Measurements from ENCODE around the gene CYBA. TPM values are rescaled to one million over a fixed set of nuclear protein-coding genes. Genes with fewer than 3 reads are reported as not detected.

The CYBA gene
- total and polyA plus RNA-seq, 7 experiments from 2014 or later = 240 to 537 (median 454) TPM

GRCh38 chr16:88595921-88596320 lies 54.9 kb downstream of the CYBA start:
- H3K36me3 Mint-ChIP-seq = peaks cover 7 to 29% (median 9%) of the 10 kb centered on the region in 5 donors
- ChIA-PET POLR2A (interaction anchor here (0.6 kb wide), 1 partner anchor 1381 kb away, joined by 3 read pairs; no protein-coding TSS in a partner anchor), CTCF (no interaction called here)
- H3K4me1 Mint-ChIP-seq = peaks cover 12 to 22% (median 17%) of the 10 kb centered on the region in 7 donors
- no peak for ATAC-seq
- no peak overlapping the region for H3K27ac Mint-ChIP-seq
- H3K4me3 ChIP-seq (ENCODE audit: low read length) = no peak overlapping the region
- peaks cover 0 to 2% (median 0%) of the 10 kb centered on the region in 11 donors for H3K9me3 Mint-ChIP-seq
- DNase-seq = no peak
- H3K27ac ChIP-seq (ENCODE audit: low read depth, low read length) = no peak overlapping the region
- H3K36me3 ChIP-seq (ENCODE audit: control insufficient read depth in 2 of 3, insufficient read depth in 3 of 3, low read length in 3 of 3) = peaks cover 0 to 50% (median 10%) of the 10 kb centered on the region in 3 experiments
- H3K4me3 Mint-ChIP-seq = no peak overlapping the region
- no peaks in the 10 kb centered on the region for H3K4me1 ChIP-seq (ENCODE audit: control insufficient read depth in 2 of 2, insufficient read depth in 2 of 2, low read length in 2 of 2)
- H3K27me3 Mint-ChIP-seq = no peaks in the 10 kb centered on the region
- H3K27me3 ChIP-seq (ENCODE audit: control insufficient read depth in 2 of 2, insufficient read depth in 2 of 2, low read length in 2 of 2) = no peaks in the 10 kb centered on the region
- H3K9me3 ChIP-seq (ENCODE audit: control insufficient read depth in 2 of 3, low read length in 3 of 3) = no peaks in the 10 kb centered on the region
- intact Hi-C loops (cut with micrococcal nuclease) = no loop called here

GRCh38 chr16:88595101-88595500 lies 55.8 kb downstream of the CYBA start:
- Mint-ChIP-seq H3K27ac (no peak overlapping the region), H3K36me3 (peaks cover 7 to 26% (median 9%) of the 10 kb centered on the region in 5 donors), H3K9me3 (peaks cover 0 to 2% (median 0%) of the 10 kb centered on the region in 11 donors), H3K27me3 (no peaks in the 10 kb centered on the region), H3K4me3 (no peak overlapping the region), H3K4me1 (peaks cover 12 to 21% (median 17%) of the 10 kb centered on the region in 7 donors)
- DNase-seq (no peak), ATAC-seq (no peak)
- H3K4me3 ChIP-seq (ENCODE audit: low read length) = no peak overlapping the region
- H3K36me3 ChIP-seq (ENCODE audit: control insufficient read depth in 2 of 3, insufficient read depth in 3 of 3, low read length in 3 of 3) = peaks cover 0 to 50% (median 9%) of the 10 kb centered on the region in 3 experiments
- H3K4me1 ChIP-seq (ENCODE audit: control insufficient read depth in 2 of 2, insufficient read depth in 2 of 2, low read length in 2 of 2) = no peaks in the 10 kb centered on the region
- H3K27me3 ChIP-seq (ENCODE audit: control insufficient read depth in 2 of 2, insufficient read depth in 2 of 2, low read length in 2 of 2) = no peaks in the 10 kb centered on the region
- H3K27ac ChIP-seq (ENCODE audit: low read depth, low read length) = no peak overlapping the region
- no peaks in the 10 kb centered on the region for H3K9me3 ChIP-seq (ENCODE audit: control insufficient read depth in 2 of 3, low read length in 3 of 3)
- POLR2A ChIA-PET = interaction anchor here (0.6 kb wide), 1 partner anchor 1382 kb away, joined by 3 read pairs; no protein-coding TSS in a partner anchor
- intact Hi-C loops (cut with micrococcal nuclease) = no loop called here
- CTCF ChIA-PET = no interaction called here

GRCh38 chr16:88593910-88594309 lies 56.9 kb downstream of the CYBA start:
- Mint-ChIP-seq H3K9me3 (peaks cover 0 to 2% (median 0%) of the 10 kb centered on the region in 11 donors), H3K4me3 (no peak overlapping the region), H3K27ac (no peak overlapping the region), H3K4me1 (peaks cover 18 to 27% (median 25%) of the 10 kb centered on the region in 7 donors), H3K36me3 (peaks cover 10 to 26% (median 16%) of the 10 kb centered on the region in 5 donors), H3K27me3 (no peaks in the 10 kb centered on the region)
- no peak for ATAC-seq
- Histone ChIP-seq H3K27me3 (ENCODE audit: control insufficient read depth in 2 of 2, insufficient read depth in 2 of 2, low read length in 2 of 2) (no peaks in the 10 kb centered on the region), H3K4me1 (ENCODE audit: control insufficient read depth in 2 of 2, insufficient read depth in 2 of 2, low read length in 2 of 2) (no peaks in the 10 kb centered on the region), H3K4me3 (ENCODE audit: low read length) (no peak overlapping the region), H3K27ac (ENCODE audit: low read depth, low read length) (no peak overlapping the region), H3K36me3 (ENCODE audit: control insufficient read depth in 2 of 3, insufficient read depth in 3 of 3, low read length in 3 of 3) (peaks cover 0 to 50% (median 0%) of the 10 kb centered on the region in 3 experiments), H3K9me3 (ENCODE audit: control insufficient read depth in 2 of 3, low read length in 3 of 3) (no peaks in the 10 kb centered on the region)
- intact Hi-C loops (cut with micrococcal nuclease) = no loop called here
- ChIA-PET CTCF (no interaction called here), POLR2A (no interaction called here)
- no peak for DNase-seq

- ATAC-seq (no peak), DNase-seq (no peak)
- H3K27ac ChIP-seq (ENCODE audit: low read depth, low read length) = no peak overlapping the region
- H3K36me3 ChIP-seq (ENCODE audit: control insufficient read depth in 2 of 3, insufficient read depth in 3 of 3, low read length in 3 of 3) = peaks cover 0 to 50% (median 0%) of the 10 kb centered on the region in 3 experiments
- Mint-ChIP-seq H3K27me3 (no peaks in the 10 kb centered on the region), H3K27ac (no peak overlapping the region), H3K4me1 (peaks cover 18 to 28% (median 25%) of the 10 kb centered on the region in 7 donors), H3K4me3 (no peak overlapping the region), H3K36me3 (peaks cover 10 to 28% (median 16%) of the 10 kb centered on the region in 5 donors), H3K9me3 (peaks cover 0 to 2% (median 0%) of the 10 kb centered on the region in 11 donors)
- no peak overlapping the region for H3K4me3 ChIP-seq (ENCODE audit: low read length)
- intact Hi-C loops (cut with micrococcal nuclease) = no loop called here
- no peaks in the 10 kb centered on the region for H3K27me3 ChIP-seq (ENCODE audit: control insufficient read depth in 2 of 2, insufficient read depth in 2 of 2, low read length in 2 of 2)
- POLR2A ChIA-PET = no interaction called here
- CTCF ChIA-PET = no interaction called here
- no peaks in the 10 kb centered on the region for H3K4me1 ChIP-seq (ENCODE audit: control insufficient read depth in 2 of 2, insufficient read depth in 2 of 2, low read length in 2 of 2)
- no peaks in the 10 kb centered on the region for H3K9me3 ChIP-seq (ENCODE audit: control insufficient read depth in 2 of 3, low read length in 3 of 3)
These were observed 57.4 kb downstream of the CYBA start for GRCh38 chr16:88593489-88593888.

Other genes with a start within 250 kb of the CYBA start
- 10 to 100 TPM; 13.2 to 28.1 (median 18.1) TPM for gene ZFPM1, start 197.8 kb downstream of the CYBA start, total RNA-seq
- gene ZFPM1, start 197.8 kb downstream of the CYBA start, polyA plus RNA-seq = under 1 TPM; 0.15 to 0.16 TPM
- 10 to 100 TPM; 74.0 to 97.8 (median 82.6) TPM for gene ZC3H18, start 80.7 kb downstream of the CYBA start, total RNA-seq
- gene ZC3H18, start 80.7 kb downstream of the CYBA start, polyA plus RNA-seq = 10 to 100 TPM; 11.0 to 23.9 TPM
- gene IL17C, start 12.5 kb downstream of the CYBA start, total RNA-seq = under 1 TPM in 1 of 5 experiments, not detected in 4; 0.37 TPM
- not detected for gene IL17C, start 12.5 kb downstream of the CYBA start, polyA plus RNA-seq
- gene MVD, start 12.0 kb upstream of the CYBA start, total RNA-seq = 10 to 100 TPM; 37.7 to 66.9 (median 42.7) TPM
- 10 to 100 TPM; 12.9 to 23.5 TPM for gene MVD, start 12.0 kb upstream of the CYBA start, polyA plus RNA-seq
- 10 to 100 TPM in 1 of 5 experiments, 1 to 10 TPM in 4; 2.7 to 13.0 (median 6.1) TPM for gene SNAI3, start 35.5 kb upstream of the CYBA start, total RNA-seq
- gene SNAI3, start 35.5 kb upstream of the CYBA start, polyA plus RNA-seq = 10 to 100 TPM in 1 of 2 donors, 1 to 10 TPM in 1; 6.5 to 13.5 TPM
- gene RNF166, start 55.4 kb upstream of the CYBA start, total RNA-seq = 100 to 1,000 TPM in 4 of 5 experiments, 10 to 100 TPM in 1; 99.8 to 324 (median 133) TPM
- gene RNF166, start 55.4 kb upstream of the CYBA start, polyA plus RNA-seq = 10 to 100 TPM; 67.7 to 88.9 TPM
- gene CTU2, start 55.5 kb upstream of the CYBA start, total RNA-seq = 10 to 100 TPM; 26.0 to 43.3 (median 28.3) TPM
- 10 to 100 TPM; 13.0 to 14.8 TPM for gene CTU2, start 55.5 kb upstream of the CYBA start, polyA plus RNA-seq
- 100 to 1,000 TPM in 4 of 5 experiments, 10 to 100 TPM in 1; 84.5 to 237 (median 124) TPM for gene PIEZO1, start 134.2 kb upstream of the CYBA start, total RNA-seq
- gene PIEZO1, start 134.2 kb upstream of the CYBA start, polyA plus RNA-seq = 10 to 100 TPM in 1 of 2 donors, 1 to 10 TPM in 1; 3.6 to 12.2 TPM
- gene CDT1, start 152.7 kb upstream of the CYBA start, total RNA-seq = 10 to 100 TPM in 1 of 5 experiments, 1 to 10 TPM in 1, under 1 TPM in 2, not detected in 1; 0.35 to 79.2 (median 1.6) TPM
- under 1 TPM; 0.09 to 0.19 TPM for gene CDT1, start 152.7 kb upstream of the CYBA start, polyA plus RNA-seq
- gene APRT, start 160.9 kb upstream of the CYBA start, total RNA-seq = 100 to 1,000 TPM; 134 to 178 (median 161) TPM
- 100 to 1,000 TPM; 446 to 513 TPM for gene APRT, start 160.9 kb upstream of the CYBA start, polyA plus RNA-seq
- 10 to 100 TPM; 48.6 to 64.3 (median 57.5) TPM for gene GALNS, start 205.9 kb upstream of the CYBA start, total RNA-seq
- gene GALNS, start 205.9 kb upstream of the CYBA start, polyA plus RNA-seq = 10 to 100 TPM in 1 of 2 donors, 1 to 10 TPM in 1; 9.8 to 11.1 TPM
- 10 to 100 TPM; 32.3 to 73.4 (median 60.1) TPM for gene TRAPPC2L, start 206.1 kb upstream of the CYBA start, total RNA-seq
- gene TRAPPC2L, start 206.1 kb upstream of the CYBA start, polyA plus RNA-seq = 100 to 1,000 TPM in 1 of 2 donors, 10 to 100 TPM in 1; 96.8 to 112 TPM
- gene PABPN1L, start 215.6 kb upstream of the CYBA start, total RNA-seq = not detected
- gene PABPN1L, start 215.6 kb upstream of the CYBA start, polyA plus RNA-seq = not detected

Data from naive thymus-derived CD4-positive, alpha-beta T cell (primary cell).